Mucosa of descending colon (tissue), 3 donors: ENCODE measurements around the gene POPDC2. TPM values are rescaled to one million over a fixed set of nuclear protein-coding genes. Genes with fewer than 3 reads are reported as not detected.
A peak's percentile ranks its signal among the peaks of the same experiment; 100 is the strongest.
"Not testable (repeated sequence)": the region's sequence is repeated elsewhere in the genome, so short reads cannot be mapped to it uniquely, and the experiment has no call there.

Source experiments
- ATAC-seq: fragments of 200-7000 bp; cut with Tn5 transposase; one replicate; pipeline ENCODE4 v1.9.1; 2020; ENCODE audit warnings: mild to moderate bottlenecking, moderate library complexity
- DNase-seq, 3 donors: peaks; one replicate each; pipeline ENCODE4 v3.0.0-alpha.2; 2020
- H3K36me3 ChIP-seq: fragments of 200-600 bp; one replicate; pipeline ENCODE4 v1.8.0; 2021; ENCODE audit warnings: low read depth, mild to moderate bottlenecking
- H3K4me1 ChIP-seq: fragments of 200-600 bp; one replicate; pipeline ENCODE4 v1.8.0; 2021; ENCODE audit warnings: low read depth, mild to moderate bottlenecking
- H3K4me3 ChIP-seq: fragments of 200-600 bp; one replicate; pipeline ENCODE4 v1.8.0; 2021; ENCODE audit warnings: mild to moderate bottlenecking
- H3K9me3 ChIP-seq: fragments of 200-600 bp; one replicate; pipeline ENCODE4 v1.8.0; 2021; ENCODE audit warnings: mild to moderate bottlenecking
- intact Hi-C, 2 donors: fragments of 100-400 bp; cut with DNase I in 1 of 2; cut with micrococcal nuclease in 1 of 2; formaldehyde crosslinking; loops; one replicate each; pipeline versions ENCODE4 v1.11.0 to v1.11.1; 2022; cut with DNase I, micrococcal nuclease
- total RNA-seq, 3 donors: library from RNA; stranded (reverse); fragmentation: NEBNext Ultra II Directional in 2 of 3; extraction: Animal tissue kit (Norgen Biotek cat#: 25700) in 2 of 3; gene quantifications; one replicate each; pipeline versions ENCODE4 v1.2.1 to v1.2.4, GENCODE V29; 2021 to 2023
- TF ChIP-seq, protein P1 (sequence below): fragments of 200-600 bp; IDR thresholded peaks from one replicate; pipeline ENCODE4 v1.8.0; 2022; ENCODE audit warnings: antibody characterized with exemption, mild to moderate bottlenecking
- donor health status: DM: no; HTN: no; CAD: no; lungs with moderate emphysema.
- donor health status: DM: no; HTN: no; CAD: no.
- donor health status: DM: no; HTN: yes; CAD: no.

The POPDC2 gene
- total RNA-seq, 3 donors from 2014 or later, result 4.2 to 89.0 (median 7.1) TPM

DNA sequence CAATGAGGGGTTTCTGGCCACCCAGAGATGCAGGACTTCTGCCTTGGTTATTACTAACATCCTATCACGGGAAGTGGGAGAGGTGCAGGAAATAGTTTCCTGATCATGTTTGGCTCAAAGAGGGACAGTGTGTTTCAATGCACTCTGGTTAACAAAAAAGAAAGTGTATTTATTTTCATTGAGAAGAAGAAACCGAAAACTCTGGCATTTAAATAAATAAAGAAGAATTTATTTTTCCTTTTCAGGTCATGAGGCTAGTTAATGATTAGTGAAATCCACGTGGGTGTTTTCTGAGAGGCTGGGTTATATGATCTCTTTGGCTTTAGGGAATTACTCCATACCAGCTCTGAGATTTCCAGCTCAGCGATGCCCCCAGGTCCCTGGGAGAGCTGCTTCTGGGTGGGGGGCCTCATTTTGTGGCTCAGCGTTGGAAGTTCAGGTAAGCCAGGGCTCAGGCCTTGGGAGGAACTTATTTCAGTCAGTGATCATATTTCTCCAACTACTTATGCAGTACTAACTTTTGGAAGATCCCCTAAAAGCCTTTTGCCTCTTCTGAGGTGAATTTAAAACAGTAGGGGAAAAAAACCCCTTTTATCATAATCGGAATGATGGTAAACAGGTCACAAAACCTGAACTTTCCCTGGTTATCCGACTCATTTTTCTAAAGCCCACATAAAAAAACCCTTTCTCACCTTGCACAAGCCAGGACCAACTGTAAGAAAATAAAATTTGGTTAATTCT, 62.7 kb downstream of the POPDC2 start, which contains the start of gene PLA1A:
Gene PLA1A (plus strand): TSS at position 338 of the 741 bp plus-strand sequence. CDS start 29 bp downstream, at position 367.
- Histone ChIP-seq H3K4me3 (no peak within 1 kb of the TSS), H3K9me3 (no peaks in the 10 kb centered on the region), H3K36me3 (no peaks in the 10 kb centered on the region), H3K4me1 (peaks cover 5% of the 10 kb centered on the region)
- DNase-seq, result peak in 1 of 3 donors; percentile 19
- intact Hi-C loops, result no loop called here
- TF ChIP-seq, protein P1, sequence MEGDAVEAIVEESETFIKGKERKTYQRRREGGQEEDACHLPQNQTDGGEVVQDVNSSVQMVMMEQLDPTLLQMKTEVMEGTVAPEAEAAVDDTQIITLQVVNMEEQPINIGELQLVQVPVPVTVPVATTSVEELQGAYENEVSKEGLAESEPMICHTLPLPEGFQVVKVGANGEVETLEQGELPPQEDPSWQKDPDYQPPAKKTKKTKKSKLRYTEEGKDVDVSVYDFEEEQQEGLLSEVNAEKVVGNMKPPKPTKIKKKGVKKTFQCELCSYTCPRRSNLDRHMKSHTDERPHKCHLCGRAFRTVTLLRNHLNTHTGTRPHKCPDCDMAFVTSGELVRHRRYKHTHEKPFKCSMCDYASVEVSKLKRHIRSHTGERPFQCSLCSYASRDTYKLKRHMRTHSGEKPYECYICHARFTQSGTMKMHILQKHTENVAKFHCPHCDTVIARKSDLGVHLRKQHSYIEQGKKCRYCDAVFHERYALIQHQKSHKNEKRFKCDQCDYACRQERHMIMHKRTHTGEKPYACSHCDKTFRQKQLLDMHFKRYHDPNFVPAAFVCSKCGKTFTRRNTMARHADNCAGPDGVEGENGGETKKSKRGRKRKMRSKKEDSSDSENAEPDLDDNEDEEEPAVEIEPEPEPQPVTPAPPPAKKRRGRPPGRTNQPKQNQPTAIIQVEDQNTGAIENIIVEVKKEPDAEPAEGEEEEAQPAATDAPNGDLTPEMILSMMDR, result no peak
- ATAC-seq, result peak; percentile 62

DNA sequence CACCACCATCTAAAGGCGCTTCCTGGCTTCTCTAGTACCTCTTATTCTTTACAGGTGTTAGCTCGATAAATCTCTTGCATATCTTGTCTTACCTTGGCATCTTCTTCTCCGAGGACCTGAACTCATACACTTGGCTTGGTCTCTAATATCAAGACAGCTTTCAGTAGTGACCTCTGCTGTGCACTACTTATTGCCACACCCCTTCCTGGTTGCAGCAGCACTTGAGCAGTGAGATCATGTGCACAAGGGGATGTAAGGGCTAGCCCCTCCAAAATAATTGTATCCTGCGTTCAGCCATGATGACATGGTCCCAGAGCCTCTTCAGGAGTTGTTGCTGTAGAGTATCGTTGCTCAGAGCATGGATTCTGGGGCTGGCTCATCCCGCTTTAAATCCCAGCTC, 64.0 kb downstream of the POPDC2 start:
- ATAC-seq, result peak; percentile 30
- no peaks in the 10 kb centered on the region for H3K36me3 ChIP-seq
- DNase-seq, result no peak
- intact Hi-C loops, result no loop called here
- no peak overlapping the region for H3K4me3 ChIP-seq
- H3K4me1 ChIP-seq, result peaks cover 5% of the 10 kb centered on the region
- no peaks in the 10 kb centered on the region for H3K9me3 ChIP-seq
- TF ChIP-seq, protein P1, result no peak

DNA sequence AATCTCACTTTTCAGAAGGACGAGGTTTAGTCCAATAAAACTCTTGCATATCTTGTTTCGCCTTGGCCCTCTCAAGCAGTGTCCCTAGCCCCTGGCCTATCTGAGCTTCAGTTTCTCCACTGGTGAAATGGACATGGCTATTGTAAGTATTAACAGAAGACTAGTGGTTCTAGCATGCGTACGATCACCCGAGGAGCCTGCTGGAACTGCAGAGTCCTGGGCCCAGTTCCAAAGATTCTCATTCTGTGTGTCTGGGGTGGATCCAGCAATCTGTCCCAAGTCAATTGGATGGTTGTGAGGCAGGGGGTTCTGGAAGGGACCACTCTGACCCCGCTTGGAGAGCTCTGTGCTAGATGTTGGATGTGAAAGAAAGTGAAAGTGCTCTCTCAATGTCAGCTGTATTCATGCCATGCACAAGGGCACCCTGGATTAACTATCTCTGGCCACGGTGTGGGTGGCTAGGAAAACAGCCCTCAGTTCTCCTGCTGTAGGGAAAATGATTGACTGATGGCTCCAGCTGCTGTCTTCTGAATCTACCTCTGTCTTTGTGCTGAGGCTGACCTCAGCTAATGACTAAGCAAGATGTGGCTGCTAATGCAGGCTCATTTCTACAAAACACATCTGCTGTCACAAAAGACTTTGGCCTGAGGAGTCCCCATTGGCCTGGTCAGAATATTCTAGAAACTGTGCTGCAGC, 64.6 kb downstream of the POPDC2 start:
- Histone ChIP-seq H3K36me3 (no peaks in the 10 kb centered on the region), H3K4me3 (no peak overlapping the region), H3K9me3 (no peaks in the 10 kb centered on the region), H3K4me1 (peaks cover 5% of the 10 kb centered on the region)
- ATAC-seq (peak; percentile 35), DNase-seq (no peak)
- intact Hi-C loops, result no loop called here
- TF ChIP-seq, protein P1, result no peak

DNA sequence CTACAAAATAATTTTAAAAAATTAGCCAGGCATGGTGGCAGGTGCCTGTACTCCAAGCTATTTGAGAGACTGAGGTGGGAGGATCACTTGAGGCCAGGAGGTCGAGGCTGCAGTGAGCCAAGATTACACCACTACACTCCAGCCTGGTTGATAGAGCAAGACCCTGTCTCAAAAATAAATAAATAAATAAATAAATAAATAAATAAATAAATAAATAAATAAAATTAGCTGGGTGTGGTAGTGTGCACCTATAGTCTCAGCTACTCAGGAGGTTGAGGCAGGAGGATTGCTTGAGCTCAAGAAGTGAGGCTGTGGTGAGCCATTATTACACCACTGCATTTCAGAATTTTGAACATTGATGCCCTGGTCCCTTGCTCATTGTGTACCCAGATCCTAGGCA, 65.5 kb downstream of the POPDC2 start:
- H3K9me3 ChIP-seq, DNase-seq, ATAC-seq, H3K36me3 ChIP-seq, H3K4me1 ChIP-seq, intact Hi-C loops, H3K4me3 ChIP-seq: not testable (repeated sequence)

DNA sequence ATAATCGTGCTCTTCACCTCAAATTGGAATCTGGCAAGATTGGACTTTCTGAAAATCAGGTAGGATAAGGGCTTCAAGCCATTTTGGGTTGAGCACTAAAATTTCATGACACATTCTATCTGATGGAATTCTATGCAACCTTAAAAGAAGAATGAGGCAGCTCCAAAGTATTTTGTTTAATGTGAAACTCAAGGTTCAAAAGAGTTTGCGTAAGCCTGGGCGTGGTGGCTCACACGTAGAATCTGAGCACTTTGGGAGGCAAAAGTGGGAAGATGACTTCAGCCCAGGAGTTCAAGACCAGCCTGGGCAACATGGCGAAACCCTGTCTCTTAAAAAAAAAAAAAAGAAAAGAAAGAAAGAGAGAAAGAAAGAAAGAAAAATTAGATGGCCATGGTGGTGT, 66.3 kb downstream of the POPDC2 start:
- no peak for DNase-seq
- intact Hi-C loops, result no loop called here
- no peak for ATAC-seq
- no peak overlapping the region for H3K4me3 ChIP-seq
- peaks cover 5% of the 10 kb centered on the region for H3K4me1 ChIP-seq
- no peaks in the 10 kb centered on the region for H3K36me3 ChIP-seq
- TF ChIP-seq, protein P1, result no peak
- H3K9me3 ChIP-seq, result no peaks in the 10 kb centered on the region

DNA sequence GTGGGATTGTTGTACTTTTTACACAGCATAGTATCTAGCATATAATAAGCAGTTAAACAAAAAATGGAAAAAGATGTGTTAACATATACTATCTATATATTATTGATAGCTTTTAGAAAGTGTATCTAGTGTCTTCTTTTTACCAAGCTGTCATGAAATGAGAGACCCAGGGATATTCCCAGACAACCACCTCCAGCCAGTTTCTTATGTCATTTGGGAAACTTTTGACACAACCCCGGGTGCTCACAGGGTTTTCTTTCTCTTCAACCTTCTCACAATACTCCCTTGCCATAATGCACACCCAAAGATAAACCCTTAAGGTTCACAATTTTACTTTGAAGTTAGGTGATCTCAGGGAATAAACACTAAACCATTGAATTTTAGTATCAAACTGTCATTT, 67.5 kb downstream of the POPDC2 start:
- no peaks in the 10 kb centered on the region for H3K36me3 ChIP-seq
- intact Hi-C loops, result no loop called here
- H3K9me3 ChIP-seq, result no peaks in the 10 kb centered on the region
- TF ChIP-seq, protein P1, result no peak
- H3K4me1 ChIP-seq, result peaks cover 4% of the 10 kb centered on the region
- no peak for ATAC-seq
- H3K4me3 ChIP-seq, result no peak overlapping the region
- DNase-seq, result no peak
